Astrocyte of the cerebellum (primary cell): ENCODE measurements around the gene GLIPR2.
A peak's percentile ranks its signal among the peaks of the same experiment; 100 is the strongest.
"Not testable (repeated sequence)": the region's sequence is repeated elsewhere in the genome, so short reads cannot be mapped to it uniquely, and the experiment has no call there.

Experiments used
- DNase-seq: peaks from one replicate; pipeline ENCODE4 v3.0.0-alpha.2; 2011; ENCODE audit warnings: low read depth
- H3K4me3 ChIP-seq: 2 replicates; pipeline ENCODE4 v1.5.1; 2011; ENCODE audit warnings: mild to moderate bottlenecking, low read depth, low read length, moderate library complexity
- CTCF ChIP-seq: IDR thresholded peaks from 2 replicates; pipeline ENCODE4 v1.5.1; 2012; ENCODE audit warnings: low read length, low read depth, moderate library complexity, mild to moderate bottlenecking; ENCODE audit errors: missing control alignments
- in situ Hi-C: cut with HindIII; loops from 2 replicates; pipeline ENCODE4 v1.10.0; 2017; ENCODE audit warnings: low sequenced_read_pairs

Gene GLIPR2

GRCh38 chr9:36177571-36177970, 41.0 kb downstream of the GLIPR2 start:
- DNase-seq = no peak
- no peak for TF ChIP-seq CTCF
- in situ Hi-C loops = no loop called here
- H3K4me3 ChIP-seq = no peak overlapping the region

GRCh38 chr9:36180243-36180642, 43.7 kb downstream of the GLIPR2 start:
- not testable (repeated sequence) for H3K4me3 ChIP-seq, DNase-seq
- in situ Hi-C loops = loop anchor here (10.0 kb wide), 1 partner anchor 155 kb away; no protein-coding TSS in a partner anchor

GRCh38 chr9:36187414-36187813, 50.9 kb downstream of the GLIPR2 start:
- no peak overlapping the region for H3K4me3 ChIP-seq
- DNase-seq = peak; percentile 26
- in situ Hi-C loops = loop anchor here (10.0 kb wide), 1 partner anchor 163 kb away; no protein-coding TSS in a partner anchor
- TF ChIP-seq CTCF = no peak

- in situ Hi-C loops = loop anchor here (10.0 kb wide), 1 partner anchor 163 kb away; no protein-coding TSS in a partner anchor
- no peak for DNase-seq
- no peak for TF ChIP-seq CTCF
- H3K4me3 ChIP-seq = no peak overlapping the region
These were observed 51.7 kb downstream of the GLIPR2 start for GRCh38 chr9:36188212-36188611.

- in situ Hi-C loops = loop anchor here (10.0 kb wide), 1 partner anchor 165 kb away; no protein-coding TSS in a partner anchor
- peak overlapping the region; percentile 97 for H3K4me3 ChIP-seq
- TF ChIP-seq CTCF = no peak
- no peak for DNase-seq
These were observed 53.4 kb downstream of the GLIPR2 start for GRCh38 chr9:36189976-36190375.

- in situ Hi-C loops = no loop called here
- peak within 1 kb of the TSS; percentile 97 for H3K4me3 ChIP-seq
- DNase-seq = peak; percentile 96
- peak; percentile 57 for TF ChIP-seq CTCF
These were observed 54.1 kb downstream of the GLIPR2 start, which contains the start of gene CLTA for GRCh38 chr9:36190388-36191289. CLTA (plus strand) TSS chr9:36190921; CDS start chr9:36191057, 136 bp downstream.

GRCh38 chr9:36191290-36191645, 54.7 kb downstream of the GLIPR2 start:
- no peak for DNase-seq
- peak overlapping the region; percentile 97 for H3K4me3 ChIP-seq
- in situ Hi-C loops = no loop called here
- no peak for TF ChIP-seq CTCF
